Adipocyte (in vitro differentiated cells): ENCODE results near the gene NSD2.

Experiments
- DNase-seq: peaks from one replicate; pipeline ENCODE4 v3.0.0-alpha.2; 2015; ENCODE audit warnings: low read depth
- H3K27me3 ChIP-seq: replicated peaks from 2 replicates; pipeline ENCODE4 v1.7.0; 2013; ENCODE audit warnings: mild to moderate bottlenecking, low read length, moderate library complexity; ENCODE audit not compliant: control insufficient read depth, insufficient read depth
- H3K36me3 ChIP-seq: 2 replicates; pipeline ENCODE4 v1.7.0; 2013; ENCODE audit warnings: low read length, mild to moderate bottlenecking, moderate library complexity; ENCODE audit not compliant: control insufficient read depth, insufficient read depth, severe bottlenecking
- H3K4me1 ChIP-seq: 2 replicates; pipeline ENCODE4 v1.7.0; 2013; ENCODE audit warnings: mild to moderate bottlenecking, low read length, moderate library complexity; ENCODE audit not compliant: control insufficient read depth, insufficient read depth
- H3K4me3 ChIP-seq: 2 replicates; pipeline ENCODE4 v1.7.0; 2013; ENCODE audit warnings: mild to moderate bottlenecking, low read length, moderate library complexity
- H3K9ac ChIP-seq: 2 replicates; pipeline ENCODE4 v1.7.0; 2013; ENCODE audit warnings: mild to moderate bottlenecking, low read length, moderate library complexity
- H3K9me3 ChIP-seq: 2 replicates; pipeline ENCODE4 v1.7.0; 2013; ENCODE audit warnings: mild to moderate bottlenecking, low read length, moderate library complexity; ENCODE audit not compliant: control insufficient read depth

NSD2 gene

DNA sequence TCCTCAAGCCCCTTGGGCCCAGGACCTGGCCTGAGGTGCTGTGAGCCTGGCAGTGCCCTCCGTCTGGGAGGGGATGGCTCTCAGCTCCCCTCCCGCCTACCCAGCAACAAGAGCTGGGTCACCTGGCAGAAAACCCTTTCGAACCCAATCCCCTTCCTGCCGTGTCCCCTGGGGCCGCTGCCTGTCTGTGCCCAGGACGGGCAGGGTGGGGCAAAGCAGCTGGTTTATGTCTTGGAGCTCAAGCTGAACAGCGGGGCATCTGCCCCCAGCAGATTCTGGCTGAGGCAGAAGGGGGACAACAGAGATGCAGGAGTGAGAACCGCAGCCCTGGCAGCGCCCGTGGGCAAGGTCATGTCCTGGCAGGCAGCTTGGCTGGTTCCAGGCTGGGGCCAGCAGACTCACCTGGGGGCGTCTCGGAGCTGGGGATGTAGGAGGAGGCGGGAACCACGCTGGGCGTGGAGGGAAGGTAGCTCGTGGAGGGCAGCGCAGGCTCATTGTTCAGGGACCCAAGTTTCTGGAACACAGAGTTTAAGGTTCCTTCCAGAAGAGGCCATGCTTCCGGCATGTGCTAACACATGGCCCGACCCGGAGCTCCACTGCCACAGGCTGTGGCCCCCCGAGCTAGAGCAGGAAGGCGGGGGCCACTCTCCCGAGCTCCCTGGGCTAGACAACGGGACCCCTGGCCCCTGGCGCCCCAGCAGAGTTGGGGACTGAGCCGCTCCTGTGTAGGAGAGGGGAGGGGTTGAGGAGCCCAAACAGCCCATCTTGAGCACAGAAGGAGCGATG, 113.4 kb downstream of the NSD2 start:
- H3K4me3 ChIP-seq = no peak overlapping the region
- DNase-seq = no peak
- H3K36me3 ChIP-seq = peaks cover 80% of the 10 kb centered on the region
- H3K9ac ChIP-seq = no peak overlapping the region
- H3K9me3 ChIP-seq = no peaks in the 10 kb centered on the region
- no peaks in the 10 kb centered on the region for H3K27me3 ChIP-seq
- no peaks in the 10 kb centered on the region for H3K4me1 ChIP-seq

- Histone ChIP-seq H3K4me1 (no peaks in the 10 kb centered on the region), H3K9me3 (no peaks in the 10 kb centered on the region), H3K36me3 (peaks cover 75% of the 10 kb centered on the region), H3K9ac (no peak overlapping the region), H3K4me3 (no peak overlapping the region), H3K27me3 (no peaks in the 10 kb centered on the region)
- DNase-seq = no peak
These were observed 114.1 kb downstream of the NSD2 start for GRCh38 chr4:1985294-1985693.

DNA sequence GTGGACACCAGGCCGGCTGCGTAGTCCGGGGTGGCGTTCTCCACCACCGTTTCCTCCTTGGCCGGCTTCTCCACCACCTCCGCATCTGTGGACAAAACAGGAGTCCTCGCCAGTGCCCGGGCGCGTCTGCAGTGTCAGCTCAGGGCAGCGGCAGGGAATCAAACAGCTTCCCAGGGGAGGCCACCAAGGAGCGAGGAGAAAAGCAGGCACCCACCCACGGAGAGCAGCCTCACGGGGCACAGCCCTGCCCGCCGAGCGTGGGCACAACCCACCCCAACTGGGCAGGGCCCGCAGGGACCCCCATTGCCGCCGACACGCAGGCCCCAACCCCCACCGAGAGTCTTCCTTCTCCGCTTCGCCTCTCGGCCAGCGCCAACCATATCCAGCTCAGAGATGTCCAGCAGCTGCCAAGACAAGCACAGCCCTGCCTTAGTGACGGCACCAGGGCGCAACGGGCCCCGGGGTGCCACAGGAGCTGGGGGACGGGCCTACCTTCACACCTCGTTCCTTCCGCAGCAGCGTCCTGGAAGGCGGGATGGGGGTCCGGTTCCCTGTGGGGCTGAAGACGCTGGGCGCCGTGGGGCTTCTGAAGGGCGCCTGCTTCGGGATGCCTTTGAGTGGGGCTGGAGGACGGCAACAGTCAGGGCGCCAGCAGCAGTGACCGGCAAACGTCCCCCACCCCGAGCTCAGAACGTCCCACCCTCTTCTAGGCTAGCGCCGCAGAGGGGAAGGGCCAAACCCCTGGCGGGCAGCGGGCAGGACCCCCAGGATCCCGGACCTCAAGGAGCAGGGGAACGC, 114.8 kb downstream of the NSD2 start:
- Histone ChIP-seq H3K36me3 (peaks cover 68% of the 10 kb centered on the region), H3K9me3 (no peaks in the 10 kb centered on the region), H3K27me3 (no peaks in the 10 kb centered on the region), H3K9ac (no peak overlapping the region), H3K4me3 (no peak overlapping the region), H3K4me1 (no peaks in the 10 kb centered on the region)
- no peak for DNase-seq

- H3K4me3 ChIP-seq = no peak overlapping the region
- H3K9ac ChIP-seq = no peak overlapping the region
- no peaks in the 10 kb centered on the region for H3K4me1 ChIP-seq
- no peaks in the 10 kb centered on the region for H3K27me3 ChIP-seq
- no peaks in the 10 kb centered on the region for H3K9me3 ChIP-seq
- no peak for DNase-seq
- H3K36me3 ChIP-seq = peaks cover 61% of the 10 kb centered on the region
These were observed 115.5 kb downstream of the NSD2 start for GRCh38 chr4:1986578-1987210.

DNA sequence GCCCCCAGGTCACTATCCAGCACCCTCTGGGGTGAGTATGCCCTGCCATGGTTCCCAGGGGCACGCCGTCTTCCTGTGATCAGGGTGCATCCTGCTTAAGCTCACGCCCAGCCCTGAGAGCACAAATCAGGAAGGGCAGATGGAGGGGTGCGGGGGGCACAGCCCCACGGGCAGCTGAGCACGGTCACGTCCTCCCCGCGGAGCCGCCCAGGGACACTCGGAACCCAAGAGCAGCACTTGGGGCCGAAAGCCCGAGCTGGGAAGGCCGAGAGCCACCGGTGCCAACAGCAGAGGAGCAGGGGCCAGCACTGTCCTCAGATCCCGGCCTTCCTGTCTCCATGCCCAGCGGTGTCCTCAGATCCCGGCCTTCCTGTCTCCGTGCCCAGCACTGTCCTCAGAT, 116.1 kb downstream of the NSD2 start:
- Histone ChIP-seq H3K9ac (no peak overlapping the region), H3K27me3 (no peaks in the 10 kb centered on the region), H3K4me1 (no peaks in the 10 kb centered on the region), H3K4me3 (no peak overlapping the region), H3K36me3 (peaks cover 56% of the 10 kb centered on the region), H3K9me3 (no peaks in the 10 kb centered on the region)
- DNase-seq = no peak

- no peak for DNase-seq
- Histone ChIP-seq H3K4me3 (no peak overlapping the region), H3K9me3 (no peaks in the 10 kb centered on the region), H3K4me1 (no peaks in the 10 kb centered on the region), H3K36me3 (peaks cover 51% of the 10 kb centered on the region), H3K9ac (no peak overlapping the region), H3K27me3 (no peaks in the 10 kb centered on the region)
These were observed 116.6 kb downstream of the NSD2 start for GRCh38 chr4:1987721-1988326.

DNA sequence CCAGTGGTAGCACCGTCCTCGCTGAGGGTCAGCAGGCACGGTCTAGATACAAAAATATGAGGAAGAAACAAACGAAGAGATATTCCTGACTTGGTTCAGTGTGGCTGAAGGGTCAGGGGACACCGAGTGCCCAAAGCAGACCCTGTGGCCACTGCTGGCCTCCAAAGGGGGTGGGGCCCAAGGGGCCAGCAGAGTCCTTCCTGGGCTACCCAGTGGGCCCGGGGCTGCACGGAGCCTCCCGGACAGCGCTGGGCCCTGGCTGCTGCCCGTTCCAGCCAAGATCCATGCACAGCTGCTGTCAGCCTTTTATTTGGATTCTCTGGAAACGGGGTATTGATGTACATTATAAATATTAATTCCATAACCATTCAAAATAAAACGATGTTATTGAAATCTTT, 117.1 kb downstream of the NSD2 start:
- no peaks in the 10 kb centered on the region for H3K27me3 ChIP-seq
- no peaks in the 10 kb centered on the region for H3K4me1 ChIP-seq
- no peak for DNase-seq
- H3K9me3 ChIP-seq = no peaks in the 10 kb centered on the region
- no peak overlapping the region for H3K9ac ChIP-seq
- peaks cover 46% of the 10 kb centered on the region for H3K36me3 ChIP-seq
- no peak overlapping the region for H3K4me3 ChIP-seq

DNA sequence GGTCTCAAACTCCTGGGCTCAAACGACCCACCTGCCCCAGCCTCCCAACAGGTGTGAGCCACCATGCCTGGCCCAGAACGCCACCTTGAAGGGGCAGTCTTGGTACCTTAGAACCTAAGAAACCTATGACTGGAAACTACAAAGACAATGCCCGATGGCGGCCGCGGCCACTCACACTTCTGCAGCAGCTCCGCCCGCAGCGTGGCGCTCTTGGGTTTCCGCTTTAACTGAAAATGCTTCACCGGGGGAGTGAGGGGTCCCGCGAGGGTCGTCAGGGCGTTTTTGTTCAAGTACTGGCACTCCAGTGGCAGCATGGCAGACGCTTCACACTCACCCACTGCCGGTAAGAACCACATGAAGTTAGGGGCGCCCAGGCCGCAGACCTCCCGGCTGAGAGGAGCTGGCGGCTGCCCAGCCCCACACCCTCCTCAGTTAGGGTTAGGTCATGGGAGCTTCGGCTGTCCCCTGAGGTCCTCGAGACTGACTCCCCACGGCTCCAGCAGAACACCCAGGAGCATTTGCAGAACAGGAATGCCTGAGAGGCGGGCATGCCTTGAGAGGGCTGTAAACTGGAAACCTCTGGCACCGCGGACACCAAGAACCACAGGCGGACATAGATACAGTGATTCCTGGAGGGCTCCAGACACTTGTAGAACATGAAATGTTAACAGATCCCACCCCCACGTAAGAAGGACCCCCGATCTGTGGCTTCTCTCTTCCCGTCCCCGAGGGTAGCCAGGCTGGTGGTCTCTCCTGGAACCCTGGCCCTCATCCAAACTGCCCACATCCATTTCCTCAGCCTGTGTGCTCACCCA, 118.5 kb downstream of the NSD2 start:
- no peaks in the 10 kb centered on the region for H3K4me1 ChIP-seq
- H3K9ac ChIP-seq = no peak overlapping the region
- no peak for DNase-seq
- no peaks in the 10 kb centered on the region for H3K9me3 ChIP-seq
- no peak overlapping the region for H3K4me3 ChIP-seq
- peaks cover 33% of the 10 kb centered on the region for H3K36me3 ChIP-seq
- no peaks in the 10 kb centered on the region for H3K27me3 ChIP-seq

GRCh38 chr4:1990348-1990645, 119.1 kb downstream of the NSD2 start:
- Histone ChIP-seq H3K9ac (no peak overlapping the region), H3K36me3 (peaks cover 29% of the 10 kb centered on the region), H3K4me3 (no peak overlapping the region), H3K27me3 (no peaks in the 10 kb centered on the region), H3K9me3 (no peaks in the 10 kb centered on the region), H3K4me1 (no peaks in the 10 kb centered on the region)
- no peak for DNase-seq

DNA sequence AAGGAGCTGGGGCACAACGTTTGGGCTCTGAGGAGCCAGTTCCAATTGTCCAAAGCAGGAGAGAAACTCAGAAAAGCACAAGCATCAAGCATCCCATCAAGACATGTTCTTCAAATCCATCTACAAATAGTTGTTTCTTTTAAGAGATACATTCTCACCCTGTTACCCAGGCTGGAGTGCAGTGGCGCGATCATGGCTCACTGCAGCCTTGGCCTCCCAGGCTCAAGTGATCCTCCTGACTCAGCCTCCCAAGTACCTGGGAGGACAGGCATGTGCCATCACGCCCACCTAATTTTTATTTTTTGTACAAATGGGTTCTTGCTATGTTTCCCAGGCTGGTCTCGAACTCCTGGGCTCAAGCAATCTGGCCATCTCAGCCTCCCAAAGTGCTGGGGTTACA, 119.5 kb downstream of the NSD2 start:
- no peaks in the 10 kb centered on the region for H3K9me3 ChIP-seq
- no peaks in the 10 kb centered on the region for H3K27me3 ChIP-seq
- no peak for DNase-seq
- no peaks in the 10 kb centered on the region for H3K4me1 ChIP-seq
- peaks cover 25% of the 10 kb centered on the region for H3K36me3 ChIP-seq
- H3K9ac ChIP-seq = no peak overlapping the region
- H3K4me3 ChIP-seq = no peak overlapping the region
